ENCODE data around the gene RAB5B. TPM values are rescaled to one million over a fixed set of nuclear protein-coding genes. Genes with fewer than 3 reads are reported as not detected.
"Not testable (repeated sequence)": the region's sequence is repeated elsewhere in the genome, so short reads cannot be mapped to it uniquely, and the experiment has no call there.

RAB5B gene
- total and polyA plus RNA-seq, 9 donors, result 60.4 to 217 (median 117) TPM

DNA sequence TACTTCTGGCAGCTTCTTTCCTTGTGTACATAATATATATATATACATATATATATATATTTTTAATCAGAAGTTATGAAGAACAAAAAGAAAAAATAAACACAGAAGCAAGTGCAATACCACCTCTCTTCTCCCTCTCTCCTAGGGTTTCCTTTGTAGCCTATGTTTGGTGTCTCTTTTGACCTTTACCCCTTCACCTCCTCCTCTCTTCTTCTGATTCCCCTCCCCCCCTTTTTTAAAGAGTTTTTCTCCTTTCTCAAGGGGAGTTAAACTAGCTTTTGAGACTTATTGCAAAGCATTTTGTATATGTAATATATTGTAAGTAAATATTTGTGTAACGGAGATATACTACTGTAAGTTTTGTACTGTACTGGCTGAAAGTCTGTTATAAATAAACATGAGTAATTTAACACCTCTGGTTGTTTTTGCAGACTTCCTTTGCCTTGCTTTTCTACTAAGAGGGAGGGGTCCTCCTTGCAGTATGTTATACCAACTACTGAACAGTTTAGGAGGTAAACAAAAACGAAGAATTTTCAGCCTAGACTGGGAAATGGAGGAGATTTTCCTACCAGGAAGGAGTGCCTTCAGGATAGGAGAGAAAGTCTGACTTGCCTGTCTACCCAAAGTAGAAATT lies 64.3 kb downstream of the RAB5B start:
- WGBS, 3 donors, result 47 to 64% (median 52%) methylated on average over 2 of the region's 2 CpGs
- no peak for DNase-seq
- intact Hi-C loops (cut with DNase I), result loop anchor here in 1 of 4 donors (5.0 kb wide), 1 partner anchor 41 kb away; the partner anchor contains the start of gene SUOX
- no peaks in the 10 kb centered on the region for H3K27me3 ChIP-seq
- H3K9me3 ChIP-seq, result no peaks in the 10 kb centered on the region
- TF ChIP-seq, protein P1, sequence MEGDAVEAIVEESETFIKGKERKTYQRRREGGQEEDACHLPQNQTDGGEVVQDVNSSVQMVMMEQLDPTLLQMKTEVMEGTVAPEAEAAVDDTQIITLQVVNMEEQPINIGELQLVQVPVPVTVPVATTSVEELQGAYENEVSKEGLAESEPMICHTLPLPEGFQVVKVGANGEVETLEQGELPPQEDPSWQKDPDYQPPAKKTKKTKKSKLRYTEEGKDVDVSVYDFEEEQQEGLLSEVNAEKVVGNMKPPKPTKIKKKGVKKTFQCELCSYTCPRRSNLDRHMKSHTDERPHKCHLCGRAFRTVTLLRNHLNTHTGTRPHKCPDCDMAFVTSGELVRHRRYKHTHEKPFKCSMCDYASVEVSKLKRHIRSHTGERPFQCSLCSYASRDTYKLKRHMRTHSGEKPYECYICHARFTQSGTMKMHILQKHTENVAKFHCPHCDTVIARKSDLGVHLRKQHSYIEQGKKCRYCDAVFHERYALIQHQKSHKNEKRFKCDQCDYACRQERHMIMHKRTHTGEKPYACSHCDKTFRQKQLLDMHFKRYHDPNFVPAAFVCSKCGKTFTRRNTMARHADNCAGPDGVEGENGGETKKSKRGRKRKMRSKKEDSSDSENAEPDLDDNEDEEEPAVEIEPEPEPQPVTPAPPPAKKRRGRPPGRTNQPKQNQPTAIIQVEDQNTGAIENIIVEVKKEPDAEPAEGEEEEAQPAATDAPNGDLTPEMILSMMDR (IDR thresholded peaks at IDR 0.05), result no peak
- TF ChIP-seq EP300 (IDR thresholded peaks at IDR 0.05) (no peak), POLR2A (IDR thresholded peaks at IDR 0.05) (no peak)
- no peak overlapping the region for H3K27ac ChIP-seq
- no peak overlapping the region for H3K4me3 ChIP-seq
- H3K36me3 ChIP-seq, result no peaks in the 10 kb centered on the region
- no peaks in the 10 kb centered on the region for H3K4me1 ChIP-seq (ENCODE audit: insufficient read depth)

- no peaks in the 10 kb centered on the region for H3K36me3 ChIP-seq
- H3K27ac ChIP-seq, result no peak overlapping the region
- H3K4me3 ChIP-seq, result no peak overlapping the region
- TF ChIP-seq, protein P1 (IDR thresholded peaks at IDR 0.05), result no peak
- WGBS, 3 donors, result 93 to 100% (median 100%) methylated on average over 1 of the region's 1 CpG
- intact Hi-C loops (cut with DNase I), result loop anchor here in 3 of 4 donors (2.0 to 10.0 kb wide), 3 partner anchors 43 to 295 kb away; partner anchors contain the start of genes SUOX (in 3 of the 3) and GDF11 (in 1 of the 3)
- no peak for DNase-seq
- no peaks in the 10 kb centered on the region for H3K9me3 ChIP-seq
- no peaks in the 10 kb centered on the region for H3K27me3 ChIP-seq
- no peaks in the 10 kb centered on the region for H3K4me1 ChIP-seq (ENCODE audit: insufficient read depth)
These were observed 66.3 kb downstream of the RAB5B start for GRCh38 chr12:56040151-56040550.

GRCh38 chr12:56040963-56041551 lies 67.2 kb downstream of the RAB5B start:
- intact Hi-C loops (cut with DNase I), result loop anchor here in 3 of 4 donors (2.0 to 10.0 kb wide), 3 partner anchors 44 to 296 kb away; partner anchors contain the start of genes SUOX (in 3 of the 3) and GDF11 (in 1 of the 3)
- no peaks in the 10 kb centered on the region for H3K27me3 ChIP-seq
- peak overlapping the region; percentile 84 to 94 for H3K27ac ChIP-seq
- no peak for TF ChIP-seq EP300 (IDR thresholded peaks at IDR 0.05)
- TF ChIP-seq, protein P1 (IDR thresholded peaks at IDR 0.05), result peak in 1 of 3 donors; percentile 32
- no peaks in the 10 kb centered on the region for H3K36me3 ChIP-seq
- H3K9me3 ChIP-seq, result no peaks in the 10 kb centered on the region
- H3K4me1 ChIP-seq (ENCODE audit: insufficient read depth), result no peaks in the 10 kb centered on the region
- 51 to 63% (median 53%) methylated on average over 14 of the region's 14 CpGs for whole genome bisulfite sequencing, 3 donors
- peak in 2 of 5 donors; percentile 40 to 41 for DNase-seq
- peak overlapping the region; percentile 85 for H3K4me3 ChIP-seq

GRCh38 chr12:56041552-56042429 lies 67.9 kb downstream of the RAB5B start, which contains the start of gene RPS26:
RPS26 (plus strand) TSS chr12:56041918; CDS start chr12:56042167, 249 bp downstream.
- WGBS, 3 donors, result 0% methylated on average over 50 of the region's 50 CpGs
- Histone ChIP-seq H3K9me3 (no peaks in the 10 kb centered on the region), H3K27ac (peak within 1 kb of the TSS; percentile 84 to 94), H3K4me3 (peak within 1 kb of the TSS; percentile 85), H3K27me3 (no peaks in the 10 kb centered on the region), H3K36me3 (no peaks in the 10 kb centered on the region), H3K4me1 (ENCODE audit: insufficient read depth) (no peaks in the 10 kb centered on the region)
- peak; percentile 96 to 98 (median 97) for DNase-seq
- intact Hi-C loops (cut with DNase I), result loop anchor here in 3 of 4 donors (2.0 to 10.0 kb wide), 3 partner anchors 45 to 297 kb away; partner anchors contain the start of genes SUOX (in 3 of the 3) and GDF11 (in 1 of the 3)
- TF ChIP-seq, protein P1 (IDR thresholded peaks at IDR 0.05), result peak in 2 of 3 donors; percentile 35 to 36
- TF ChIP-seq EP300 (IDR thresholded peaks at IDR 0.05) (peak; percentile 54), POLR2A (IDR thresholded peaks at IDR 0.05) (peak; percentile 94)

DNA sequence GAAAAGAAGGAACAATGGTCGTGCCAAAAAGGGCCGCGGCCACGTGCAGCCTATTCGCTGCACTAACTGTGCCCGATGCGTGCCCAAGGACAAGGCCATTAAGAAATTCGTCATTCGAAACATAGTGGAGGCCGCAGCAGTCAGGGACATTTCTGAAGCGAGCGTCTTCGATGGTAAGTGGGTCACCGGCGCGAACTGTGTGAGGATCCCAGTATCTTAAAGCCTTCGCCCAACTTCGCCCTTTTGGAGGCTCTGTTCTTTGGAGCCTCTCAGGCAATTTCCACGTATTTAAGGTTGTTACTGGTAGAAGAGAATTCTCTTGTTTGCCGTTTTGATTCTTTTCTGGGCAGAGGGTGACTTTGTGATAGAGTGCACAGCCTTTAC lies 68.5 kb downstream of the RAB5B start:
- DNase-seq; H3K4me1 ChIP-seq (ENCODE audit: insufficient read depth); H3K9me3 ChIP-seq; H3K27me3 ChIP-seq; H3K36me3 ChIP-seq: not testable (repeated sequence)
- H3K4me3 ChIP-seq, result peak overlapping the region; percentile 85
- intact Hi-C loops (cut with DNase I), result loop anchor here in 2 of 4 donors (10.0 kb wide), 2 partner anchors 48 to 298 kb away; partner anchors contain the start of genes GDF11 (in 1 of the 2) and SUOX (in 1 of the 2)
- peak overlapping the region; percentile 84 to 94 for H3K27ac ChIP-seq
- WGBS, 3 donors, result 0 to 1% (median 1%) methylated on average over 19 to 20 of the region's 20 CpGs

Data from ovary (tissue), 9 donors.